Prostate gland (tissue), 2 donors: ENCODE measurements around the gene LRP3.

Source experiments
- POLR2A ChIP-seq: fragments of 450-650 bp; IDR thresholded peaks from one replicate; pipeline ENCODE4 v1.6.1; 2016; ENCODE audit warnings: antibody characterized with exemption, mild to moderate bottlenecking
- POLR2AphosphoS5 ChIP-seq: sonication (generic); formaldehyde crosslinking; IDR thresholded peaks from one replicate; pipeline ENCODE4 v1.6.1; 2017; ENCODE audit warnings: antibody characterized with exemption
- TF ChIP-seq, protein P1 (sequence below), 4 experiments: fragments of 200-600 bp in 2 of 4; fragments of 450-650 bp in 2 of 4; sonication (generic) in 2 of 4; IDR thresholded peaks; 1 replicate in 3 of 4; 2 replicates in 1 of 4; pipeline ENCODE4 v1.5.1; 2016 to 2019; ENCODE audit warnings: antibody characterized with exemption in 4 of 4, mild to moderate bottlenecking in 2 of 4, moderate library complexity in 2 of 4

DNA sequence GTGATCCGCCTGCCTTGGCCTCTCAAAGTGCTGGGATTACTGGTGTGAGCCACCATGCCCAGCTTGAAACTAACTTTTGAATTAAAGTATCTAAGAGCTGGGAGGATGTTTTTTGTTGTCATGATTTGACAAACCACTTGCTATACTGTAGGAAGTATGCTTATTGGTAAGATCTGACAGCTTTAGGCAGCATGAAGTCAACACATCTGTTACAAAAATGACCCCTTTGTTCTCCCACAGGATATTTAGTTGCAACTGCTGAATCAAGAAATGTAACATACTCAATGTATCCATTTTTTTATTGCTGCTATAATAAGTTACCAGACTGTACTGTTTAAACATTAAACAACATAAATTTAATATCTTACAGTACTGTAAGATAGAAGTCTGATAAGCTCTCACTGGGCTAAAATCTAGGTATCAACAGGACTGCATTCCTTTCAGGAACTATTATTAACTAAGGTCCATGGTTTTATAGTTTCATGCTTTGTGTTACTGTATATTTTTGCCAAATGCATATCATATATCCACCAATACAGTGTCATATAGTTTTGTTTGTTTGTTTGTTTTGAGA is 22.8 kb upstream of the LRP3 start:
- TF ChIP-seq POLR2A, result no peak
- TF ChIP-seq, protein P1, sequence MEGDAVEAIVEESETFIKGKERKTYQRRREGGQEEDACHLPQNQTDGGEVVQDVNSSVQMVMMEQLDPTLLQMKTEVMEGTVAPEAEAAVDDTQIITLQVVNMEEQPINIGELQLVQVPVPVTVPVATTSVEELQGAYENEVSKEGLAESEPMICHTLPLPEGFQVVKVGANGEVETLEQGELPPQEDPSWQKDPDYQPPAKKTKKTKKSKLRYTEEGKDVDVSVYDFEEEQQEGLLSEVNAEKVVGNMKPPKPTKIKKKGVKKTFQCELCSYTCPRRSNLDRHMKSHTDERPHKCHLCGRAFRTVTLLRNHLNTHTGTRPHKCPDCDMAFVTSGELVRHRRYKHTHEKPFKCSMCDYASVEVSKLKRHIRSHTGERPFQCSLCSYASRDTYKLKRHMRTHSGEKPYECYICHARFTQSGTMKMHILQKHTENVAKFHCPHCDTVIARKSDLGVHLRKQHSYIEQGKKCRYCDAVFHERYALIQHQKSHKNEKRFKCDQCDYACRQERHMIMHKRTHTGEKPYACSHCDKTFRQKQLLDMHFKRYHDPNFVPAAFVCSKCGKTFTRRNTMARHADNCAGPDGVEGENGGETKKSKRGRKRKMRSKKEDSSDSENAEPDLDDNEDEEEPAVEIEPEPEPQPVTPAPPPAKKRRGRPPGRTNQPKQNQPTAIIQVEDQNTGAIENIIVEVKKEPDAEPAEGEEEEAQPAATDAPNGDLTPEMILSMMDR (IDR thresholded peaks at IDR 0.05), result no peak
- no peak for TF ChIP-seq POLR2AphosphoS5
